GM18858 (cell line): ENCODE results near the gene AZU1.
"Not testable (repeated sequence)": the region's sequence is repeated elsewhere in the genome, so short reads cannot be mapped to it uniquely, and the experiment has no call there.

Experiments used
- ATAC-seq: cut with Tn5 transposase; IDR thresholded peaks from one replicate; pipeline ENCODE4 v1.9.1; 2021; ENCODE audit not compliant: unreplicated experiment

Gene AZU1

DNA sequence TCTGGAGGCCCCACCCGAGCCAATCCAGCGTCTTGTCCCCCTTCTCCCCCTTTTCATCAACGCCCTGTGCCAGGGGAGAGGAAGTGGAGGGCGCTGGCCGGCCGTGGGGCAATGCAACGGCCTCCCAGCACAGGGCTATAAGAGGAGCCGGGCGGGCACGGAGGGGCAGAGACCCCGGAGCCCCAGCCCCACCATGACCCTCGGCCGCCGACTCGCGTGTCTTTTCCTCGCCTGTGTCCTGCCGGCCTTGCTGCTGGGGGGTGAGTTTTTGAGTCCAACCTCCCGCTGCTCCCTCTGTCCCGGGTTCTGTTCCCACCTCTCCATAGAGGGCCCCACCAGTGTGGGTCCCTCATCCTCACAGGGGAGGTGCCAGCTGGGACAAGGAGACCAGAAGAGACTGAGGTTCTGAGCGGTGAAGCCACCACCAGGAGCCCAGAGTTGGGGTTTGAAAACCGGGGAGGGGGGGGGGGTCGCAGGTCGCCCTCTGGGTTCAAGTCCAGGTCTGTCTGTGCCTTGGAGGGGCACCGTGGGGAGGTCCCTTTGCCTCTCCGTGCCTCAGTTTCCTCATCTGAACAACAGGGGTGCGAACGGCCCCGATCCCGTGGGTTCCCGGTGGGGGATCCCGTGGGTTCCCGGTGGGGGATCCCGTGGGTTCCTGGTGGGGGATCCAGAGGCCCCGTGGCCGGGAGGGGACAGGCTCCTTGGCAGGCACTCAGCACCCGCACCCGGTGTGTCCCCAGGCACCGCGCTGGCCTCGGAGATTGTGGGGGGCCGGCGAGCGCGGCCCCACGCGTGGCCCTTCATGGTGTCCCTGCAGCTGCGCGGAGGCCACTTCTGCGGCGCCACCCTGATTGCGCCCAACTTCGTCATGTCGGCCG lies 24.7 kb downstream of the AZU1 start, which contains the start of gene ELANE:
Gene ELANE, plus strand, starts transcription at position 168 of the 878 bp plus-strand sequence. Its CDS starts 26 bp downstream, at position 194.
- no peak for ATAC-seq

DNA sequence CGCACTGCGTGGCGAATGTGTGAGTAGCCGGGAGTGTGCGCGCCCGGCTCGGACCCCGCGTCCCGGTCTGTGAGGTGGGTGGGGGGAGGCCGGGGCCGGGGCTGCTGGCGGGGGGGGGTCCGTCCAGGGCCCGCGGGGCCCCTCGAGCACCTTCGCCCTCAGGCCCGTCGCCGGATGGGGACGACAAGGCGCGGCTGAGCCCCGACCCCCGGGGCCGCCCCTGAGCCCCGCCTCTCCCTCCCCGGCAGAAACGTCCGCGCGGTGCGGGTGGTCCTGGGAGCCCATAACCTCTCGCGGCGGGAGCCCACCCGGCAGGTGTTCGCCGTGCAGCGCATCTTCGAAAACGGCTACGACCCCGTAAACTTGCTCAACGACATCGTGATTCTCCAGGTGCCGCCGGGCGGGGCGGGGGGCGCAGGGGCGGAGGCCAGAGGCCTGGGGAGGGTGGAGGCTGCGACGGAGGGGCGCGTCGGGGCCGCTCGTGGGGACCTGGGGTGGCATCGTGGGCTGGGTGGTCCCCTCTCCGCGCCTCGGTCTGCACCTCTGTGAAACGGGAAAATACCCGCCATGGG lies 25.5 kb downstream of the AZU1 start:
- ATAC-seq: no peak

DNA sequence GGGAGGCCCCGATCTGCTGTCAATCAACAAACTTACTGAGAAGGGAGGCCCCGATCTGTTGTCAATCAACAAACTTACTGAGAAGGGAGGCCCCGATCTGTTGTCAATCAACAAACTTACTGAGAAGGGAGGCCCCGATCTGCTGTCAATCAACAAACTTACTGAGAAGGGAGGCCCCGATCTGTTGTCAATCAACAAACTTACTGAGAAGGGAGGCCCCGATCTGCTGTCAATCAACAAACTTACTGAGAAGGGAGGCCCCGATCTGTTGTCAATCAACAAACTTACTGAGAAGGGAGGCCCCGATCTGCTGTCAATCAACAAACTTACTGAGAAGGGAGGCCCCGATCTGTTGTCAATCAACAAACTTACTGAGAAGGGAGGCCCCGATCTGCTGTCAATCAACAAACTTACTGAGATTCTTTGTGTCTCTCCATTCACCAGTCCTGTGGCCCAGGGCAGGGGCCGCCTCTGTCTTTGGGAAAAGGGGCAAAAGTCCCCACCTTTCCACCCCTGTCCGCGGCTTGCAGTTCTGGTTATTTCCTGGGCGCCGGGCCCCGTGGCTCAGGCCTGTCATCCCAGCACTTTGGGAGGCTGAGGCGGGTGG lies 26.1 kb downstream of the AZU1 start:
- ATAC-seq: not testable (repeated sequence)

DNA sequence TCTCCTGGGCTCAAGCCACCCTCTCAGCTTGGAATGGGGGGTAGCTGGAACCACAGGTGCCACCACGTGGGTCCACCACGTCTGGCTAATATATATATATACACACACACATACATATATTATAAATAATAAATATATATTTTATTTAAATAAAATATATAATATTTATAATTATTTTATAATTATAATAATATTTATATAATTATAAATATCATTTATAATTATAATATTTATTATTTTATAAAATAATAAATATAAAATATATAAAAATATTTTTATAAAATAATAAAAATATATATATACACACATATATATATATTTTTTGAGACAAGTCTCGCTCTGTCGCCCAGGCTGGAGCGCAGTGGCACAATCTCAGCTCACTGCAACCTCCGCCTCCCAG lies 26.9 kb downstream of the AZU1 start:
- ATAC-seq: no peak

DNA sequence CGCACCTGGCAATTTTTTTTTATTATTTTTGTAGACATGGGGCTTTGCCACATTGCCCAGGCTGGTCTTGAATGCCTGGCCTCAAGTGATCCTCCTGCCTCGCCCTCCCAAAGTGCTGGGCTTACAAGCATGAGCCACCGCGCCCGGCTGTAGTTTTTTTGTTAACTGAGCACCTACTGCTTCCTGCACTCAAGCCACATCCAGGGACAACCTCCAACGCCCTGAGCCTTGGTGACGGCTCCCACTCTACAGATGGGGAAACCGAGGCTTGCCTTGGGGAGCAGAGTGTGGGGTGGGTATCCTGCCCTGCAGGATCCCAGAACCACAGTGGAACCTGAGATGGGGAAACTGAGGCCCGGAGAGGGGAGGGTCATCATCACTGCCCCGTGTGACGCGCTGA lies 27.5 kb downstream of the AZU1 start:
- ATAC-seq: no peak

DNA sequence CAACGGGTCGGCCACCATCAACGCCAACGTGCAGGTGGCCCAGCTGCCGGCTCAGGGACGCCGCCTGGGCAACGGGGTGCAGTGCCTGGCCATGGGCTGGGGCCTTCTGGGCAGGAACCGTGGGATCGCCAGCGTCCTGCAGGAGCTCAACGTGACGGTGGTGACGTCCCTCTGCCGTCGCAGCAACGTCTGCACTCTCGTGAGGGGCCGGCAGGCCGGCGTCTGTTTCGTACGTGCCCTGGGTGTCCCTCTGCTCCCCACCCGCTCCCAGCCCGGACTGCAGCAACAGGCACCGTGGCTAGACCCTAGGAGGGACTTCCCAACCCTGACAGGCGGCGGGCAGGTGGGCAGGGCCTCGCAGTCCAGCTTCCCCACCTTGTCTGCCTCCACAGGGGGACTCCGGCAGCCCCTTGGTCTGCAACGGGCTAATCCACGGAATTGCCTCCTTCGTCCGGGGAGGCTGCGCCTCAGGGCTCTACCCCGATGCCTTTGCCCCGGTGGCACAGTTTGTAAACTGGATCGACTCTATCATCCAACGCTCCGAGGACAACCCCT lies 28.0 kb downstream of the AZU1 start:
- ATAC-seq: no peak

DNA sequence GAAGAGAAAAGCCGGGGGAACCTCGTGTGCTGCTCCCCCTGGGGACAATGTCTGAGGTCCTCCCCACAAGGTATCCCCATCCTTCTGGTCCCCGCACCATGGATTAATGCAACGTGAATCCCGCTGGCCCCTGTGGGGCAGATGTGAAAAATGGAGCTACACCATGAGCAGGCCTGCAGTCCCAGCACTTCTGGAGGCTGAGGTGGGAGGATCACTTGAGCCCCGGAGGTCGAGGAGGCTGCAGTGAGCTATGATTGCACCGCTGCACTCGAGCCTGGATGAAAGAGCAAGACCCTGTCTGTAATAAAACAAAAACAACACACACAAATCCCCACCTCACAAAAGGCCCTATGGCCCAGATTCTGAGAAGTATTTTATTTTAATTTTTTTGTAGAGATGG lies 30.6 kb downstream of the AZU1 start:
- ATAC-seq: no peak

DNA sequence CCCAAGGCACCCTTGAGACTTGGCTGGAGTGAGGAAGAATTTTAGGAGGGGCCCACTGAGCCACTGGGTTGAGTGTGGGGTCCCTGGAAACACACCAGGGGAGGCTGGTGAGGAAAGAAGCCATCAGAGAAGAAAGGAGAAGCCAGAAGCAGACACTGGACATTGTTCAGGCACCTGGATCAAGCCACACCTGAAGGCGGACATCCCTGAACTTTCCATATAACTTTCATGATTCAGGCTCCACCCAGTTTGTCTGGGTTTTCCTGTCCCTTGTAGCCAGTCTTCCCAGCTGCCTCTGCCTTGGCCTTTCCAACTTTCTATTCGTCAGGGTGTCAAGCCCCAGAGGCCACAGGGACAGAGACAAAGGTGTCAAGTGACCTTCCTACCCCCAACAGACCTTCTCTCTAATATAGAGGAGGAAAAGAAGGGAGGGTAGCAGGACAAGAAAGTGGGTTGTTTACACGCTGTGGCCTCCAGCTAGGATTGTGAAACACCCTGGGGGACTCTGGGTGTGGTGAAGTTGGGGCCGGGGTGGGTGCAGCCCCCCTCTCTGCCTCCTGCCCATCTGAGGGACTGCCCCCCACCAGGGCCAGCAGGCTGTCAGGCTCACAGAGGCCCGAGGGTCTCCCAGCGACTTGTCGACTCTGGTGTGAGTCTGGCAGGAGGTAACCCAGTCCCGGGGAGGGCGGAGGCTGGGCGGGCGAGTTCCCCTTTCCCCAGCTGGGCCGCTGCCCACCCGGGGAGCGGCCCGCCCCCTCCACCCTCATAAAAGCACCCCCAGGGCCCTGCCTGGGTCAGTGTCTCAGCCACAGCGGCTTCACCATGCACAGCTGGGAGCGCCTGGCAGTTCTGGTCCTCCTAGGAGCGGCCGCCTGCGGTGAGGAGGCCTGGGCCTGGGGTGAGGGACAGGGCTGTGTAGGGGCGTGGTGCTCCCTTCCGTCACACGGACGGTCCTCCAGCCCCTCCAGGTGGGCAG lies 31.5 kb downstream of the AZU1 start, which contains the start of gene CFD:
Gene CFD, plus strand, starts transcription at position 797 of the 976 bp plus-strand sequence. Its CDS starts 26 bp downstream, at position 823.
- ATAC-seq: no peak

DNA sequence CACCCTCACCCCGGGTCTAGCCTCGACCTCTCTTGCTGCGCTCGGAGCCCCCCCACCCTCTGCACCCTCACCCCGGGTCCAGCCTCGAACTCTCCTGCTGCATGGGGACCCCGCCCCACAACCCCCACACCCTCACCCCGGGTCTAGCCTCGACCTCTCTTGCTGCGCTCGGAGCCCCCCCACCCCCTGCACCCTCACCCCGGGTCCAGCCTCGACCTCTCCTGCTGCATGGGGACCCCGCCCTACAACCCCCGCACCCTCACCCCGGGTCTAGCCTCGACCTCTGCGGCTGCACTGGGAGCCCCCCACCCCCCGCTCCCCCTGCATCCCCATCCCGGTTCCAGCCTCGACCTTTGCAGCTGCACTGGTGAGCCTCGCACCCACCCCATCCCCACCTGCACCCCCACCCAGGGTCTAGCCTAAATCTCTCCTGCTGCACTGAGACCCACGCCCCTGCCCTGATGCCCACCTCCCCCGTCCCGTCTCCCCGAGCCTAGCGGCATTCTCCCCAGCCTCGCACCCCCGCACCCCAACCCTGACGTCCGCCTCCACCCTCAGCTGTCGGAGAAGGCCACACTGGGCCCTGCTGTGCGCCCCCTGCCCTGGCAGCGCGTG lies 33.6 kb downstream of the AZU1 start:
- ATAC-seq: no peak

DNA sequence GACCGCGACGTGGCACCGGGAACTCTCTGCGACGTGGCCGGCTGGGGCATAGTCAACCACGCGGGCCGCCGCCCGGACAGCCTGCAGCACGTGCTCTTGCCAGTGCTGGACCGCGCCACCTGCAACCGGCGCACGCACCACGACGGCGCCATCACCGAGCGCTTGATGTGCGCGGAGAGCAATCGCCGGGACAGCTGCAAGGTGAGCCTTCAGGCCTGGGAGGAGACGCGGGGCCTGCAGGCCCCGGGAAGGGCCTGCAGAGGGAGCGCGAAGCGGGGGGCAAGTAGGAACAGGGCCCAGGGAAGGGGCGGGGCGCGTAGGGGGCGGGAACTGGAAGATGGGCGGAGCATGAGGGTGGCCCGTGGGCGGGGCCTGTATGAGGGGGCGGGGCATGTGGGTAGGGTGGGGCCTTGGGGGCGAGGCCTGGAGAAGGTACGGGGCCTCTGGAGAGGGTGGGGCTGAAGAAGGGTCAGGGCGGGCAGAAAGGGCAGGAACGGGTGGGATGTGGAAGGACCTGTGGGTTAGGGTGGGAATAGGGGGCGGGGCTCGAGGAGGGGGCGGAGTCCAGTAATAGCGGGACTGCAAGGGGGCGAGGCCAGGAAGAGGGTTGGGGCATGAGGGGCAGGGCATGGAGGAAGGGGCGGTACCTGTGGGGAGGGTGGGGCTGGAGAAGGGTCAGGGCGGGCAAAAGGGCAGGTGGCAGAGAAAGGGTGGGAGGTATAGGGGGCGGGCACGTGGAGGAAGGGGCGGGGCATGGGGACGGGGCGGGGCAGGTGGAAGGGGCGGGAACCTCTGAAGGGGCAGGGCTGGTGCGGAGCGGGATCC lies 34.3 kb downstream of the AZU1 start:
- ATAC-seq: no peak

DNA sequence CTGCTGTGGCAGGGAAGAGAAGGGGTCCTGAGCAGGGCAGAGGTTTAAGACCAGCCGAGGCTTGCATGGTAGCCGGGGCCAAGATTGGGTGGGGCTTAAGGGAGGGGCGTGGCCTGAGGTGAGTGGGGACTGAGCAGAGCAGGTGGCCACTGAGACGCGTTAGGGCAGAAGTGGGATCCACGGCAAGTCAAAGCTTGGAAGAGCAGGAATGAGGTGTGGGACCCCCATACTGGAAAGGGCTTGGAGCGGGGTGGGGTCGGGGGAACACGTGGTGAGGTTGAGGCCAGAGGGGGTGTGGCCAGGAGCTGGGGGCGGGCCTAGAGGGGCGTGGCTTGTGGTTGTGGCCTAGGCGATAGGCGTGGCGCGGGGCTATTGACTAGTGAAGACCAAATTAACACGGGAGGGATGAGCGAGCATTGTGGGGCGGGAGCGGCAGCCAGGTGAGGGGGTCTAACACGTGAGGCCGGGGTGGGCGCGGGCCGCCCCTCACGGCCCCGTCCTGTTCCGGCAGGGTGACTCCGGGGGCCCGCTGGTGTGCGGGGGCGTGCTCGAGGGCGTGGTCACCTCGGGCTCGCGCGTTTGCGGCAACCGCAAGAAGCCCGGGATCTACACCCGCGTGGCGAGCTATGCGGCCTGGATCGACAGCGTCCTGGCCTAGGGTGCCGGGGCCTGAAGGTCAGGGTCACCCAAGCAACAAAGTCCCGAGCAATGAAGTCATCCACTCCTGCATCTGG lies 35.1 kb downstream of the AZU1 start:
- no peak for ATAC-seq

DNA sequence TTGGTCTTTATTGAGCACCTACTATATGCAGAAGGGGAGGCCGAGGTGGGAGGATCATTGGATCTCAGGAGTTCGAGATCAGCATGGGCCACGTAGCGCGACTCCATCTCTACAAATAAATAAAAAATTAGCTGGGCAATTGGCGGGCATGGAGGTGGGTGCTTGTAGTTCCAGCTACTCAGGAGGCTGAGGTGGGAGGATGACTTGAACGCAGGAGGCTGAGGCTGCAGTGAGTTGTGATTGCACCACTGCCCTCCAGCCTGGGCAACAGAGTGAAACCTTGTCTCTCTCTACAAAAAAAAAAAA lies 35.6 kb downstream of the AZU1 start:
- no peak for ATAC-seq

DNA sequence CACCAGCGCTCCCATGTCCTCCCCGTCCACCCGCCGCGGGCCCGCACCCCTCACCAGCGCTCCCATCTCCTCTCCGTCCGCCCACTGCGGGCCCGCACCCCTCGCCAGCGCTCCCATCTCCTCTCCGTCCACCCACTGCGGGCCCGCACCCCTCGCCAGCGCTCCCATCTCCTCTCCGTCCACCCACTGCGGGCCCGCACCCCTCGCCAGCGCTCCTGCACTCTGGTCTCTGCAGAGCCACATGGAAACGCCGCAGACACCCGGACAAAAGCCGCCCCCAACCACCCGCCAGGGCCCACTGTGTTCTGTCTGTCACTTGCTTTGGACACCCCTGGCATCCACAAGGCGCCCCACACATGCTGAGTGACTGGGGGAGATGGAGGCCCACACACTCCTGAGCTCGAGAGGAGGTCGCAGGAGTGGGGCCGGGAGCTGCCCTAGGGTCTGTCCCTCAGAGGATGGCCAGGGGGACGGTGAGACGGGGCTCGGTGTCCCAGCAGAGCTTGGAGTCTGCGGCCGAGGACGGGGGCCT lies 39.2 kb downstream of the AZU1 start:
- ATAC-seq: no peak

DNA sequence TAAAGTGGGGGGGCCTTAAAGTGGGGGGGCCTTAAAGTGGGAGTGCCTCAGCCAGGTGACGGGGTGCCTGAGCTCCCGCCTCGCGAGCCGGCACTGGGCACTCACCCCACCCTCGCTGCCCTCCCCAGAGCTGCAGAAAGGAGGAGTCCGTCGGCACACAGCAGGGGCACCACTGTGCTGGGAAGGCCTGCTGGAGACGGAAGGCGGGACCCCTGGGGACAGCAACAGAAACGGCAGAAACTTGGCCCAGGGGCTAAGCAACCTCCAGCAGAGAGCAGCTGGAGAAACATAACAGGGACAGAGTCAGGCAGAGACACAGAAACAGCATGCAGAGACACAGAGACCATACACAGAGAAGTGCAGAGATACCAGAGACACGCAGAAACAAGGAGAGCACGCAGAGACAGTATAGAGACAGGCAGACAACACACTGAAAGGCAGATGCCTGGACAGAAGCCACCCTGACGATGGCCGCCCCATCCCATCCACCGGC lies 39.7 kb downstream of the AZU1 start:
- ATAC-seq: no peak

DNA sequence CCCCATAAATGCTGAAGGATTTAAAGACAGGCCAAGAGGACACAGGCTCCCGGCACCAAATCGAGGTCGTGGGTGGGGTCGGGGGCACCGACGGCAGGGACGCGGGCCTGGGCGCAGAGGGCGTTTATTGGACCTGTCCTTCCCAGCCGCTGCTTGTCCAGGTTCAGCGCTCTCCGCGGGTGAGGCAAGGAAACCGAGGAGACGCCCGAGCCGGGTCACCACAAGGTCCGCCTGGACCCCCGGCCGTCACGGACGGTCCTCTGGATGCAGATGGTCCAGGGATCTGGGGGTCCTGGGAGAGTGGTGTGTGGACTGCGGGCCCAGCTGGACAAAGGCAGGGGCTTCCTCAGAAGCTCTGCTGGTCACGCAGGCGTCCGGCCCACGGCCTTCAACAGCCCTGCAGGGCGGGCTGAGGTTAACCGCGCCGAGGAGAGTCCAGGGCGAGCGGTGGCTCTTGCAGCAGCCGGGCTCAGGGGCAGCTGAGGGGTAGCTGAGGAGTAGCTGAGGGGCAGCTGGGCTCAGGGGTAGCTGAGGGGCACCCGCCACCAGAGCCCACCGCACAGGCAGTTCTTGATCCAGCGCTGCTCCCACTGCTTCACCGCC lies 40.3 kb downstream of the AZU1 start:
- ATAC-seq: no peak

DNA sequence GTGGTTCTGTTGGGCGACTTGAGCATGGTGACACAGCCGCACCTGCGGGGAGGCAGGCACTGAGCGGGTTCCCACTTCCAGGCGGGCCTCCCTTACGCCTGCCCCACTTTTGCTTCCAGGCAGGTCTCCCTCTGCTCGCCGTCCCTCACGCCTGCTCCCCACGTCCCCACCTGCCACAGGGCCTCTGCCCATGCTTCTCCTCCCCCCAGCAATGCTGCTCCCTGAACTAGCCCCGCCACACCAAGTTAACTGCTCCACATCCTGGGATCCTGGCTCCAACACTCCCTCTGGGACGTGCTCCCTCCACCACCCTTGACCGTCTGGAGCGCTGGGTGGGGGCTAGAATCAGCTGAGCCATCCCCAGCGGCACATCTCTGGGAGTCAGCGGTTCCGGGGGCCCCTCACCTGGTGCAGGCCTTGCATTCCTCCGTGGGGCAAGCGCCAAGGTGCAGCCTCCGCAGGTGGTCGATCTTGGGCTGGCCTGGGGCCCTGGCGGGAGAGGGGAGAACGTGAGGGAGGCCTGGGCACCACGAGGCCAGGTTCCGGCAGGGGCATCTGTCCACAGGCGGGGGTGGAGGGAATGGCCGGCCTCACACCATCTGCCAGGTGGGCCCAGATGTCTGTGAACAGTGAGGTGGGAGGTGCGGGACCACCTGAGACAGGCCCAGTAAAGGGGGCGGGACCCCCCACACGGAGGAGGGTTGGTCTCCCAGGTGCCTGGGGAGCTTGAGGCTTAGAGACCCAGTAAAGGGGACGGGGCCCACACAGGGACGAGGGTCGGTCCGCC lies 41.0 kb downstream of the AZU1 start:
- no peak for ATAC-seq
